ENCODE measurements around the gene TMEM87B. TPM values are rescaled to one million over a fixed set of nuclear protein-coding genes. Genes with fewer than 3 reads are reported as not detected.

The TMEM87B gene
- total RNA-seq, 1 donor = 33.7 TPM

- Histone ChIP-seq H2AFZ (ENCODE audit: low read length) (no peak overlapping the region), H4K20me1 (ENCODE audit: insufficient read depth, low read length) (no peaks in the 10 kb centered on the region), H3K4me1 (ENCODE audit: insufficient read depth, low read length) (no peaks in the 10 kb centered on the region), H3K27me3 (ENCODE audit: insufficient read depth, low read length) (no peaks in the 10 kb centered on the region), H3K36me3 (ENCODE audit: insufficient read depth, low read length) (no peaks in the 10 kb centered on the region), H3K9me3 (ENCODE audit: low read depth, low read length) (no peaks in the 10 kb centered on the region), H3K79me2 (ENCODE audit: insufficient read depth, low read length) (no peaks in the 10 kb centered on the region), H3K27ac (ENCODE audit: low read depth, low read length) (no peak overlapping the region), H3K4me3 (ENCODE audit: insufficient read depth, low read length) (no peak overlapping the region), H3K4me2 (ENCODE audit: insufficient read depth, low read length) (no peak overlapping the region)
- TF ChIP-seq CTCF (IDR thresholded peaks at IDR 0.05; ENCODE audit: extremely low read depth, low read depth, low read length) = no peak
- no peak for DNase-seq (ENCODE audit: insufficient read length, low spot score, missing footprints)
Measured at GRCh38 chr2:112048236-112048592, 6.9 kb upstream of the TMEM87B start.

GRCh38 chr2:112048887-112049286 lies 6.2 kb upstream of the TMEM87B start:
- Histone ChIP-seq H3K27ac (ENCODE audit: low read depth, low read length) (no peak overlapping the region), H2AFZ (ENCODE audit: low read length) (no peak overlapping the region), H3K79me2 (ENCODE audit: insufficient read depth, low read length) (no peaks in the 10 kb centered on the region), H3K36me3 (ENCODE audit: insufficient read depth, low read length) (no peaks in the 10 kb centered on the region), H3K27me3 (ENCODE audit: insufficient read depth, low read length) (no peaks in the 10 kb centered on the region), H3K9me3 (ENCODE audit: low read depth, low read length) (no peaks in the 10 kb centered on the region), H3K4me3 (ENCODE audit: insufficient read depth, low read length) (no peak overlapping the region), H3K4me2 (ENCODE audit: insufficient read depth, low read length) (no peak overlapping the region), H4K20me1 (ENCODE audit: insufficient read depth, low read length) (peaks cover 3% of the 10 kb centered on the region), H3K4me1 (ENCODE audit: insufficient read depth, low read length) (peaks cover 5% of the 10 kb centered on the region)
- DNase-seq (ENCODE audit: insufficient read length, low spot score, missing footprints) = peak; percentile 30
- TF ChIP-seq CTCF (IDR thresholded peaks at IDR 0.05; ENCODE audit: extremely low read depth, low read depth, low read length) = peak; percentile 83

- no peak overlapping the region for H3K27ac ChIP-seq (ENCODE audit: low read depth, low read length)
- no peaks in the 10 kb centered on the region for H3K27me3 ChIP-seq (ENCODE audit: insufficient read depth, low read length)
- peaks cover 6% of the 10 kb centered on the region for H3K4me1 ChIP-seq (ENCODE audit: insufficient read depth, low read length)
- no peak for TF ChIP-seq CTCF (IDR thresholded peaks at IDR 0.05; ENCODE audit: extremely low read depth, low read depth, low read length)
- H4K20me1 ChIP-seq (ENCODE audit: insufficient read depth, low read length) = peaks cover 4% of the 10 kb centered on the region
- H3K4me3 ChIP-seq (ENCODE audit: insufficient read depth, low read length) = no peak overlapping the region
- no peaks in the 10 kb centered on the region for H3K79me2 ChIP-seq (ENCODE audit: insufficient read depth, low read length)
- H3K4me2 ChIP-seq (ENCODE audit: insufficient read depth, low read length) = no peak overlapping the region
- DNase-seq (ENCODE audit: insufficient read length, low spot score, missing footprints) = peak; percentile 22
- H2AFZ ChIP-seq (ENCODE audit: low read length) = no peak overlapping the region
- no peaks in the 10 kb centered on the region for H3K36me3 ChIP-seq (ENCODE audit: insufficient read depth, low read length)
- H3K9me3 ChIP-seq (ENCODE audit: low read depth, low read length) = no peaks in the 10 kb centered on the region
Measured at GRCh38 chr2:112050316-112050715, 4.8 kb upstream of the TMEM87B start.

- Histone ChIP-seq H3K4me3 (ENCODE audit: insufficient read depth, low read length) (peak overlapping the region; percentile 85), H3K79me2 (ENCODE audit: insufficient read depth, low read length) (peaks cover 25% of the 10 kb centered on the region), H3K4me2 (ENCODE audit: insufficient read depth, low read length) (peak overlapping the region; percentile 98), H3K4me1 (ENCODE audit: insufficient read depth, low read length) (peaks cover 19% of the 10 kb centered on the region), H2AFZ (ENCODE audit: low read length) (peak overlapping the region; percentile 98), H3K27ac (ENCODE audit: low read depth, low read length) (peak overlapping the region; percentile 52), H4K20me1 (ENCODE audit: insufficient read depth, low read length) (peaks cover 19% of the 10 kb centered on the region), H3K9me3 (ENCODE audit: low read depth, low read length) (no peaks in the 10 kb centered on the region), H3K36me3 (ENCODE audit: insufficient read depth, low read length) (peaks cover 3% of the 10 kb centered on the region), H3K27me3 (ENCODE audit: insufficient read depth, low read length) (no peaks in the 10 kb centered on the region)
- peak; percentile 96 for DNase-seq (ENCODE audit: insufficient read length, low spot score, missing footprints)
- no peak for TF ChIP-seq CTCF (IDR thresholded peaks at IDR 0.05; ENCODE audit: extremely low read depth, low read depth, low read length)
Measured at GRCh38 chr2:112053917-112054846, 887 bp upstream of the TMEM87B start.
